ENCODE data around the gene SMCP. TPM values are rescaled to one million over a fixed set of nuclear protein-coding genes. Genes with fewer than 3 reads are reported as not detected.

Gene SMCP
- total RNA-seq, 1 experiment from 2014 or later, result not detected

- Histone ChIP-seq H3K27me3 (ENCODE audit: low read length) (peaks cover 33% of the 10 kb centered on the region), H2AFZ (ENCODE audit: low read length) (no peak overlapping the region), H3K4me2 (ENCODE audit: low read length) (no peak overlapping the region), H3K9ac (ENCODE audit: low read length) (no peak overlapping the region), H3K9me3 (ENCODE audit: low read length) (no peaks in the 10 kb centered on the region), H4K20me1 (ENCODE audit: low read length) (no peaks in the 10 kb centered on the region), H3K4me1 (ENCODE audit: insufficient read depth, low read length) (peaks cover 13% of the 10 kb centered on the region), H3F3A (ENCODE audit: low read length, unreplicated experiment) (no peaks in the 10 kb centered on the region), H3K9me2 (replicated peaks; ENCODE audit: low read length) (no peaks in the 10 kb centered on the region), H3K79me2 (ENCODE audit: low read length) (no peaks in the 10 kb centered on the region), H3K4me3 (ENCODE audit: low read length) (no peak overlapping the region), H3K36me3 (ENCODE audit: low read depth, low read length) (no peaks in the 10 kb centered on the region), H3K27ac (ENCODE audit: low read length) (no peak overlapping the region)
- intact Hi-C loops (cut with micrococcal nuclease), result no loop called here
- DNase-seq (peak; percentile 37), ATAC-seq (no peak)
- ChIA-PET POLR2A (ENCODE audit: unreplicated experiment) (no interaction called here), CTCF (no interaction called here)
- TF ChIP-seq EZH2 (IDR thresholded peaks at IDR 0.05; ENCODE audit: low read length, unreplicated experiment) (no peak), CTCF (conservative IDR thresholded peaks at IDR 0.05; ENCODE audit: low read depth, low read length) (no peak), EZH2phosphoT487 (IDR thresholded peaks at IDR 0.05; ENCODE audit: borderline replicate concordance, low read length) (no peak)
- no TSS peak for BruUV-seq (replicated peaks)
Observed at GRCh38 chr1:152901631-152902030, 23.5 kb downstream of the SMCP start.

DNA sequence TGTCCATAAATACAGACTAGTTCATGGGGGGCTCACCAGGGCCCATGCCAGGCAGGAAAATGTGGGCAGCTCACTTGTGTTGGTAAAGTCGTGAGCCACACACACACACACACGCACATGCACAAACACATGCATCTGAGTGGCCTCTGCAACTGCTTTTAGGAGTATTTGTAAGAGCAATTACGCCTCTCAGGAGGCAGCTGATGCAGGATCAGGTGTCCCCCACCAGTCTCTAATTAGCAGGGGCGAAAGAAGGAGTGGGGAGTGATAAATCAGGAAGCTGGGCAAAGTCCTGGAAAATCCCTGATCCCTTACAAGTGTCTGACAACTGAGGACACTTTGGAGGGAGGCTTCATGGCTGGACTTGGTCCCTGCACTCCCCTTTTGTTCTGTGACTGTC is 24.5 kb downstream of the SMCP start:
- ATAC-seq (no peak), DNase-seq (no peak)
- intact Hi-C loops (cut with micrococcal nuclease), result no loop called here
- TF ChIP-seq CTCF (conservative IDR thresholded peaks at IDR 0.05; ENCODE audit: low read depth, low read length), result no peak
- no peak for TF ChIP-seq EZH2 (IDR thresholded peaks at IDR 0.05; ENCODE audit: low read length, unreplicated experiment)
- Histone ChIP-seq H4K20me1 (ENCODE audit: low read length) (no peaks in the 10 kb centered on the region), H3K9me2 (replicated peaks; ENCODE audit: low read length) (no peaks in the 10 kb centered on the region), H3K9ac (ENCODE audit: low read length) (no peak overlapping the region), H3F3A (ENCODE audit: low read length, unreplicated experiment) (no peaks in the 10 kb centered on the region), H3K9me3 (ENCODE audit: low read length) (no peaks in the 10 kb centered on the region), H3K4me1 (ENCODE audit: insufficient read depth, low read length) (peaks cover 23% of the 10 kb centered on the region), H3K36me3 (ENCODE audit: low read depth, low read length) (no peaks in the 10 kb centered on the region), H3K4me2 (ENCODE audit: low read length) (no peak overlapping the region), H3K27ac (ENCODE audit: low read length) (no peak overlapping the region), H3K79me2 (ENCODE audit: low read length) (no peaks in the 10 kb centered on the region), H2AFZ (ENCODE audit: low read length) (no peak overlapping the region), H3K4me3 (ENCODE audit: low read length) (no peak overlapping the region), H3K27me3 (ENCODE audit: low read length) (peaks cover 23% of the 10 kb centered on the region)
- BruUV-seq (replicated peaks), result no TSS peak
- POLR2A ChIA-PET (ENCODE audit: unreplicated experiment), result no interaction called here
- CTCF ChIA-PET, result no interaction called here

DNA sequence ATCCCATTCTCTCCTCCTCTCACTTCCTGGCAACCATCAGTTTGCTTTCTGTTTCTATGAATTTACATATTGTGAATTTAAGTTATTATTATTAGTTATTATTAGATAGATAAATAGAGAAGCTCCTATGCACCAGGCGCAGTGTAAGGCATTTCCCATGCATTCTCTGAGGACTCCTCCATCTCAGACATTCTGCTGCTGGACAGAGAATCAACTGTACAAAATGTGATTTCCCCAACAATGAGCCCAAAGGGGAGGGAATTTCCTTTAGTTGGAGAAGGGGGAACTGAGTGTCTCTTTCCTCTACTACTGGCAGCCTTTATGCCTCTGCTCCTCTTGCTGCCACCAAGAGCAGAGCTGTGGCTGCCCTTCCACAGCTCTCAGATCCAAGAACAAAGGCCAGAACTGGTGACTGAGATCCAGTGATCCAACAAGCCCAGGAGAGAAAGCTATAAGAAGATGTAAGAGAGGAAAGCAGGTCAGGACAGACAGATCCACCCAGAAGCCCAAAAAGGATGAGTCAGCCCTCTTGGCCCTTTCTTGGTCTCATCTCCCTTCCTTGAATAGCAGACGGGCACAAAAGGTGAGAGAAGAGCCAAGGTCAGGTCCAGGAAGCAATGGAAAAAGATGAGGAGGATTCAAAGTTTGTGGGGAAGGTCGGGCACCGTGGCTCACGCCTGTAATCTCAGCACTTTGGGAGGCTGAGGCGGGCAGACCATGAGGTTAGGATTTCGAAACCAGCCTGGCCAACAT is 26.7 kb downstream of the SMCP start:
- Histone ChIP-seq H3K36me3 (ENCODE audit: low read depth, low read length) (no peaks in the 10 kb centered on the region), H3K4me2 (ENCODE audit: low read length) (no peak overlapping the region), H3K9ac (ENCODE audit: low read length) (no peak overlapping the region), H3K79me2 (ENCODE audit: low read length) (no peaks in the 10 kb centered on the region), H3K9me3 (ENCODE audit: low read length) (no peaks in the 10 kb centered on the region), H3K27ac (ENCODE audit: low read length) (no peak overlapping the region; the same call in 1 of the 2 replicates), H2AFZ (ENCODE audit: low read length) (no peak overlapping the region), H3K27me3 (ENCODE audit: low read length) (peaks cover 1% of the 10 kb centered on the region; the same call in 1 of the 2 replicates), H4K20me1 (ENCODE audit: low read length) (no peaks in the 10 kb centered on the region), H3K4me3 (ENCODE audit: low read length) (no peak overlapping the region), H3K9me2 (replicated peaks; ENCODE audit: low read length) (no peaks in the 10 kb centered on the region), H3F3A (ENCODE audit: low read length, unreplicated experiment) (no peaks in the 10 kb centered on the region), H3K4me1 (ENCODE audit: insufficient read depth, low read length) (peaks cover 34% of the 10 kb centered on the region)
- intact Hi-C loops (cut with micrococcal nuclease), result no loop called here
- ChIA-PET CTCF (no interaction called here), POLR2A (ENCODE audit: unreplicated experiment) (no interaction called here)
- BruUV-seq (replicated peaks), result no TSS peak
- ATAC-seq (no peak), DNase-seq (no peak)
- TF ChIP-seq CTCF (conservative IDR thresholded peaks at IDR 0.05; ENCODE audit: low read depth, low read length) (no peak), EZH2phosphoT487 (IDR thresholded peaks at IDR 0.05; ENCODE audit: borderline replicate concordance, low read length) (no peak), EZH2 (IDR thresholded peaks at IDR 0.05; ENCODE audit: low read length, unreplicated experiment) (no peak)

Measured in PC-3 (cell line).